GM19324 (cell line): ENCODE results near the gene MANF.
"Not testable (repeated sequence)": the region's sequence is repeated elsewhere in the genome, so short reads cannot be mapped to it uniquely, and the experiment has no call there.

ENCODE experiments used
- ATAC-seq: cut with Tn5 transposase; IDR thresholded peaks from one replicate; pipeline ENCODE4 v1.9.1; 2021; ENCODE audit warnings: mild to moderate bottlenecking, moderate library complexity; ENCODE audit not compliant: unreplicated experiment, low FRiP score

Gene MANF

GRCh38 chr3:51384726-51385473 lies at the start of gene MANF:
MANF (plus strand) TSS chr3:51385291; CDS start chr3:51385343, 52 bp downstream.
- peak; percentile 94 for ATAC-seq

GRCh38 chr3:51336261-51336660 lies 48.8 kb upstream of the MANF start:
- ATAC-seq: no peak

GRCh38 chr3:51337666-51338065 lies 47.4 kb upstream of the MANF start:
- ATAC-seq: no peak

- ATAC-seq: no peak
These were observed 46.5 kb upstream of the MANF start for GRCh38 chr3:51338632-51339031.

GRCh38 chr3:51340013-51340829 lies 44.9 kb upstream of the MANF start:
- no peak for ATAC-seq

- no peak for ATAC-seq
These were observed 44.0 kb upstream of the MANF start for GRCh38 chr3:51340989-51341636.

- no peak for ATAC-seq
These were observed 41.0 kb upstream of the MANF start for GRCh38 chr3:51343918-51344687.

GRCh38 chr3:51350751-51351150 lies 34.3 kb upstream of the MANF start:
- no peak for ATAC-seq

GRCh38 chr3:51353131-51353530 lies 32.0 kb upstream of the MANF start:
- ATAC-seq: no peak

- ATAC-seq: no peak
These were observed 31.4 kb upstream of the MANF start for GRCh38 chr3:51353691-51354090.

- no peak for ATAC-seq
These were observed 30.9 kb upstream of the MANF start for GRCh38 chr3:51354172-51354571.

GRCh38 chr3:51354731-51355615 lies 30.1 kb upstream of the MANF start:
- ATAC-seq: no peak

- ATAC-seq: no peak
These were observed 29.1 kb upstream of the MANF start for GRCh38 chr3:51355891-51356578.

GRCh38 chr3:51357856-51358255 lies 27.2 kb upstream of the MANF start:
- no peak for ATAC-seq

- no peak for ATAC-seq
These were observed 26.1 kb upstream of the MANF start for GRCh38 chr3:51358981-51359380.

- no peak for ATAC-seq
These were observed 24.3 kb upstream of the MANF start for GRCh38 chr3:51360806-51361205.

- ATAC-seq: no peak
These were observed 23.3 kb upstream of the MANF start for GRCh38 chr3:51361746-51362145.

- no peak for ATAC-seq
These were observed 22.6 kb upstream of the MANF start for GRCh38 chr3:51362476-51362875.

- not testable (repeated sequence) for ATAC-seq
These were observed 16.8 kb upstream of the MANF start for GRCh38 chr3:51368276-51368675.
